ENCODE results near the gene GPX7.

The GPX7 gene

DNA sequence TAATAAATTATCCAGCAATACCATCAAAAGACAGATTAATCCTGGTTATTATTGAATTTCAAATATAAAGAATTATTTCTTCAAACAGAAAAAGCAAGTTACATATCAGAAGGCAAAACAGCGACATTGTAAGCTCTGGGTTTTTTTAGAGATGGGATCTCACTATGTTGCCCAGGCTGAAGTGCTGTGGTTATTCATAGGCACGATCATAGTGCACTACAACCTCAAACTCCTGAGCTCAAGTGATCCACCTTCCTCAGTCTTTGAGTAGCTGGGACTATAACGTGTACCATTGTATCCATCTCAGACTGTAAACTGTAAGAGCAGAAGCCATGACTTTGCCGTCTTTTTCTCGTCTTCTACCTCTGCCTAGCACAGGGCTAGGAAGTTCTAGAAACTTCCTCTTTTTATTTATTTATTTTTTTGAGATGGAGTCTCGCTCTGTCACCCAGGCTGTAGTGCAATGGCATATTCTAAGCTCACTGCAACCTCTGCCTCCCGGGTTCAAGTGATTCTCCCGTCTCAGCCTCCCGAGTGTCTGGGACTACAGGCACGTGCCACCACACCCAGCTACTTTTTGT, 20.0 kb upstream of the GPX7 start:
- H3K4me3 ChIP-seq (replicated peaks in 1 of 2; ENCODE audit: low read depth in 2 of 2, low read length in 2 of 2) = no peak overlapping the region
- no peak for DNase-seq (ENCODE audit: low read depth in 2 of 2)
- TF ChIP-seq, protein P1, sequence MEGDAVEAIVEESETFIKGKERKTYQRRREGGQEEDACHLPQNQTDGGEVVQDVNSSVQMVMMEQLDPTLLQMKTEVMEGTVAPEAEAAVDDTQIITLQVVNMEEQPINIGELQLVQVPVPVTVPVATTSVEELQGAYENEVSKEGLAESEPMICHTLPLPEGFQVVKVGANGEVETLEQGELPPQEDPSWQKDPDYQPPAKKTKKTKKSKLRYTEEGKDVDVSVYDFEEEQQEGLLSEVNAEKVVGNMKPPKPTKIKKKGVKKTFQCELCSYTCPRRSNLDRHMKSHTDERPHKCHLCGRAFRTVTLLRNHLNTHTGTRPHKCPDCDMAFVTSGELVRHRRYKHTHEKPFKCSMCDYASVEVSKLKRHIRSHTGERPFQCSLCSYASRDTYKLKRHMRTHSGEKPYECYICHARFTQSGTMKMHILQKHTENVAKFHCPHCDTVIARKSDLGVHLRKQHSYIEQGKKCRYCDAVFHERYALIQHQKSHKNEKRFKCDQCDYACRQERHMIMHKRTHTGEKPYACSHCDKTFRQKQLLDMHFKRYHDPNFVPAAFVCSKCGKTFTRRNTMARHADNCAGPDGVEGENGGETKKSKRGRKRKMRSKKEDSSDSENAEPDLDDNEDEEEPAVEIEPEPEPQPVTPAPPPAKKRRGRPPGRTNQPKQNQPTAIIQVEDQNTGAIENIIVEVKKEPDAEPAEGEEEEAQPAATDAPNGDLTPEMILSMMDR (IDR thresholded peaks at IDR 0.05; ENCODE audit: low read depth, low read length) = no peak

DNA sequence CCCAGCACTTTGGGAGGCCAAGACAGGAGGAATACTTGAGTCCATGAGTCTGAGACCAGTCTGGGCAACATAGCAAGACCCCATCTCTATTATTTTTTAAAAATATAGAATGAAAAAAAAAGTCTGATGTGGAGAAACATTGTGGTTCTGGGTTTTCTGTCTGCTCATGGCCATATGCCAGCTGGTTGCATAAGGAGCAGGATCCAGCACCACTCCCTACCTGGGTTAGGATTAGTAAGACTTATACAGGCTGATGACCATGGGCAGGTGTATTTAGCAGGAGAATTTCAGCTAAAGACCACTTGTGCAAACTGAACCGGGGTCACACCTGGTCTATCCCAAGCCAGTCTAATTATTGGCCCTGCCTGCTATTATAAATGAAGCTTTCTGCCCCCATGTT, 16.7 kb upstream of the GPX7 start:
- DNase-seq (ENCODE audit: low read depth in 2 of 2) = no peak
- TF ChIP-seq, protein P1 (IDR thresholded peaks at IDR 0.05; ENCODE audit: low read depth, low read length) = no peak
- no peak overlapping the region for H3K4me3 ChIP-seq (replicated peaks in 1 of 2; ENCODE audit: low read depth in 2 of 2, low read length in 2 of 2)

GRCh38 chr1:52588027-52588426, 14.1 kb upstream of the GPX7 start:
- no peak for DNase-seq (ENCODE audit: low read depth in 2 of 2)
- TF ChIP-seq, protein P1 (IDR thresholded peaks at IDR 0.05; ENCODE audit: low read depth, low read length) = no peak

DNA sequence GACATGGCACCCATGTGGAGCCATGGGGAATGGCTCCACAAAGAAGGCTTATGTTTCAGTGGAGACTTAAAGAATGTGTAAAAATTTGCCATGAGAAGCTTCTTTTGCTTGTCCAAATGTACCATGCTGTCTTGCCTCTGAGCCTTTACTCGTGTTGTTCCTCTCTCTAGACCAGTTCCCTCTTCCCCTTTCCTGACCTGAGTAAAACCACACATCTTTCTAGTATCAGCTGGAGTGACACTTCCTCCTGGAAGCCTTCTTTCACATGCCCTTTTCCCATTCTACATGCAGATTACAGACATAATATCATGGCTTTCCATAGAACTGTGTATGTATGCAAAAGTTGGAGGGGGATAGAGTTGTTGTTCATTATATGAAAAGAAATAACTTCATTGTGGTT, 13.6 kb upstream of the GPX7 start:
- TF ChIP-seq, protein P1 (IDR thresholded peaks at IDR 0.05; ENCODE audit: low read depth, low read length) = no peak
- no peak overlapping the region for H3K4me3 ChIP-seq (replicated peaks in 1 of 2; ENCODE audit: low read depth in 2 of 2, low read length in 2 of 2)
- no peak for DNase-seq (ENCODE audit: low read depth in 2 of 2)

More at GRCh38 chr1:52588027-52588426, 14.1 kb upstream of the GPX7 start:
- H3K4me3 ChIP-seq (replicated peaks in 1 of 2; ENCODE audit: low read depth in 2 of 2, low read length in 2 of 2) = no peak overlapping the region

DNA sequence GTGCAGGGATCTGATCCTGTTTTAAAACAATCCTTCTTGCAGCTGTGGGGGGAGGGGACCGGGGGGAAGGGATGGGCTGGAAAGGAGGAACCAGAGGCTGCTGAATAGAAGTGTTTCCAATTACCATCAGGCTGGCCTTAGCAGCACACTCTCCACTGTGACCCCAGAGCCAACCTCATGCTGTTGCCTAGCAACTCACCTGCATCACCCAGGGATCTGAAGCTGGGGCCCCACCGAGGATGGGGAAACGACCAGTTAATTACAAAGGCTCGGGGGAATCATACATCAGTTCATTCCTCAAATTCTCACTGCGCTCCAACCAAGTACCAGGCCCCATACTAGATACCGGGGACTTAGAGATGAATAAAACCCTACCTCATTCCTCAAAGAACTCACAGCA, 11.9 kb upstream of the GPX7 start:
- TF ChIP-seq, protein P1 (IDR thresholded peaks at IDR 0.05; ENCODE audit: low read depth, low read length) = no peak
- DNase-seq (ENCODE audit: low read depth in 2 of 2) = no peak
- no peak overlapping the region for H3K4me3 ChIP-seq (replicated peaks in 1 of 2; ENCODE audit: low read depth in 2 of 2, low read length in 2 of 2)

DNA sequence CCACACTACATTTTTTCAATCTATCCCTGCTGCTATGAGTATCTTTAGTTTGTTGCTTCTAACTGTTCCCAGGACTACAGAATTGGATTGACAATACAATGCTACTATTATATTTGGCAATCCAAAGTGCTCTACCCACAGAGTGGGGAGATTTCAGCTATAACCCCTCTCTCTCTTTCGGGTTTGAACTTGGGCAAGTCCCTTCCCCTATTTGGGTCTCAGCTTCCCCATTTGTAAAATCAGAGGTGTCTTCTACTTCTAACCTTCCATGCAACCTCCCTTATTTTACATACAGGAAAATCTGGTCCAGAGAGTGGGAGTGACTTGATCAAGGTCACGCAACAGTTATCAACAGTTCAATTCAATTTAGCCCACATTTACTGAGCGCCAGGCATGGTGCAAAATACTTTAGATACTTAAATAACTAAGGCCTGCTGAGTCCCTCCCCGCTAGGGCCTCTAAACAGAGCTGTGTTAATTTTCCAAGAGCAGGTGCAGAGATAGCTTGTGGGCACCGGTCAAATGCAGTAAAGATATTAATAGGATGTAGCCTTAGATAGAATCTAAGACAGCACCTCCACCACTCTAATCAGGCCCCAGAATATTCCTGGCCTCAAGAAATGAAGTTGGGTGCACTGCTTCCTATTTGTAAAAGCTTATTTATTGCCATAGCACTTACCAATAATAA, 9.4 kb upstream of the GPX7 start:
- no peak overlapping the region for H3K4me3 ChIP-seq (replicated peaks in 1 of 2; ENCODE audit: low read depth in 2 of 2, low read length in 2 of 2)
- TF ChIP-seq, protein P1 (IDR thresholded peaks at IDR 0.05; ENCODE audit: low read depth, low read length) = no peak
- DNase-seq (ENCODE audit: low read depth in 2 of 2) = no peak
